ENCODE measurements around the gene HHIPL1.

Gene HHIPL1

DNA sequence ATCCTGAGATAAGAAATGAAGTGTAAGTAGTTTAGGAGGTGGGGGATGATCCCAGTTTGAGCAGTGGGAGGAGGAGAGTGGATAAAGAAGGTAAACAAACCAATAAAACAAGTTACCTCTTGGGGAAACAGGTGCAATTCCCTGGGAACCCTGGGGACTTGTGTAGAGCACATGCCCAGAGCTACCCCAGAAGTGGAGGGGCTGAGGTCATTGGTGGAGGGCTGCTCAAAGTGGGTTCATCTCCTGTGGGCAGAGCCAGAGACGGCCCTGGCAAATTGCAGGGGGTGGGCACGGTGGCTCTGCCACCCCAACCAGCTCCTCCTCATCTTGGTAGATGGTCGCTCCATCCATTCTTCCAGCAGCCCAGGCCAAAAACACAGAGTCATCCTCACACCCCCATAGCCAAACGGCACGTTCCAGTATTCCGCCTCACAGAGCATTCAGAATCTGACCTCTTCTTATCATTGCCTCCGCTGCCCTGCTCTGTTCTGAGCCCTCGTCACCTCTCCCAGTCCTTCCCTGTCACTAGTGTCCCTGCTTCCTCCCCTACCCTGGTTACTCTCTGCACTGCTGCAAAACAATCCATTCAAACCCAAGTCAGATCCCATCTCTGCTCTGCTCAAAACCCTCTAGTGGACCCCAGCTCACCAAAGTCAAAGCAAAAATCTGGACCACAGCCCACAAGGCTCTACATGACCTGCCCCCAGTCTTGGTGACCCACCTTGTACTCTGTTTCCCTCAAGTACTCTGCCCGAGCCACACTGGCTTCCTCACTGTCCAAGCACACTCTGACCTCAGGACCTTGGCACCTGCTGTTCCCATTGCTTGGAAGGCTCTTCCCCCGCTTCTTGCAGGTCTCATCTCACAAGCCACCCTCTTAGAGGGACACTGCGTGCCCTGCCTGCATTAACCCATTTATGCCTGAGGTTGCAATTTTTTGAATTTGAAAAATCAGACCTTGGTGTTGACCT, 44.6 kb downstream of the HHIPL1 start:
- no peak for DNase-seq (ENCODE audit: low read depth)

DNA sequence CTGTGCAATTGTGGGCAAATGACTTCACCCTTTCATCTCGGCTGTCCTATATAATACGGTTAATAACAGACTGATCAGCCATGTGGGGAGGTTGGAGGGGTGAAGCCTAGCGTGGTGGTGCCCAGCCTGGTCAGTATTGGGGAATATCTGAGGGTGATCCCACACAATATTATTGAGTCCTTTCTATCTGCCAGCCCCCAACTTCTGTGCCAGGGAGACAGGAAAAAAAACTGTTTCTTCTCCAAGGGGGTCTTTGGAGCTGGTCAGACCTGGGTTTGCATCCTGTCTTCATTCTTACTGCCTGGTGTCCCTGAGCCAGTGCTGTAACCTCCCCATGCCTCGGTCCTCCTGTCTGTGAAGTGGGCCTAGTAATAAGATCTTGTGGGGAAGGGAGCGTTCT, 45.7 kb downstream of the HHIPL1 start:
- DNase-seq (ENCODE audit: low read depth) = no peak

DNA sequence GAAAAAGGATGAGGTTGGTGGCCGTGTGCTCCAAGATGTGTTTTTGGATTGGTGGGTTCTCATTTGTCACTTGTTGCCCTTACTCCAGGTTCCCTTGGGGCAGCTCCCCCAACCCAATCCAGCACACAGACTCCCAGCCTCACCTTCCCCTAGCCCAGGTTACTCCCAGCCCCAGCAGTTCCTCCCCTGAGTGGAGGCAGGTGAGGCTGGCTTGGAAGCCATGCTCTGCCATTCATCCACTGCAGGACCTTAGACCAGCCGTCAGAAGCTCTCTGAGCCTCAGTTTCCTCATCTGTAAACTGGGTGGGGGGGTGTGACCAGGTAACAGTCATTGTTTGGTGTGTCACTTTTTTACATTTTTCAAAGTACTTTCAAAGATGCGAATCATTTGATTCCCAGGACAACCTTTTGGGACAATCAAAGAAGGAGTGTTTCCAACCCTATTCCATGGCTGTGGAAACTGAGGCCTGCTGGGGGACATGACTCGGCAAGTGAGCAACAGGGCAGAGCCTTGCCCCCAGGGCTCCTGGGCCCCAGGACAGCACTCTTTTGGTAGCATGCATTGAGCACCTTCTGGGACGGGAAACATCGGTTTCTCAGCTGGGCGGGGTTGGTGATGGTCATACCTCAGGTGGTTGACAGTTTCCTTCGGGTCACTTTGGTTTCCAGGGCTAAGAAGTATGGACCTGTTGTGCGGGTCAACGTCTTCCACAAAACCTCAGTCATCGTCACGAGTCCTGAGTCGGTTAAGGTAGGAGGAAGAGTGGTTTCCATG, 46.4 kb downstream of the HHIPL1 start:
- DNase-seq (ENCODE audit: low read depth) = no peak

DNA sequence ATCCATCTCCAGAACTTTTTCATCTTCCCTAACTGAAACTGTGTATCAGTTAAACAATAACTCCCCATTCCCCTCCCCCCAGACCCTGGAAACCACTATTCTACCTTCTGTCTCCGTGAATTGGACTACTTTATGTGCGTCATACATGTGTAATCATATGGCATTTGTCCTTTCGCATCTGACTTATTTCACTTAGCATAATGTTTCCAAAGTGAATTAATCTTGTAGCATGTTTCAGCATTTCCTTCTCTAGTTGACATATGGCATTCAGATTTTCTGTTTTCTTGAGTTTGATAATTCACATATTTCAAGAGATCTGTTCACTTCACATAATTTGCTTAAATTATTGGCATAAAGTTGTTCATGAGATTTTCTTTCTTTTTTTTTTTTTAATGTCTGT, 49.0 kb downstream of the HHIPL1 start:
- DNase-seq (ENCODE audit: low read depth) = no peak

DNA sequence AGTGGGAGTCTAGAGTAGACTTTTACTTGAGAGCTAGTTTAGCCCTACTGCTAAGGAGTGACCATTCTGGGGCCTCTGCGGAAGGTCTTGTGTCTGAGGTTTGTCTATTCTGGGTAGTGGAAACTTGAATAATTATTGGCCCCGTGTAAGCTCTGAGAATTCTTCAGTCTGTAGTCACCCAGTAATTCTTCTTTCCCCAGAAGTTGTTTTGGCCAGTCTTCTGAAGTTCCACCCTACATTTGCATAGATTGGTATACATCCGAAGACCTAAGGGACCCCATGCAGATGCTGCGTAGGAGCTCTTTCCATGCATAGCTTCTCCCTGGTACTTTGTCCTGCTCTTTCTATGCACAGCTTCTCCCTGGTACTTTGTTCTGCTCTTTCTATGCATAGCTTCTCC, 52.0 kb downstream of the HHIPL1 start:
- DNase-seq (ENCODE audit: low read depth) = no peak

DNA sequence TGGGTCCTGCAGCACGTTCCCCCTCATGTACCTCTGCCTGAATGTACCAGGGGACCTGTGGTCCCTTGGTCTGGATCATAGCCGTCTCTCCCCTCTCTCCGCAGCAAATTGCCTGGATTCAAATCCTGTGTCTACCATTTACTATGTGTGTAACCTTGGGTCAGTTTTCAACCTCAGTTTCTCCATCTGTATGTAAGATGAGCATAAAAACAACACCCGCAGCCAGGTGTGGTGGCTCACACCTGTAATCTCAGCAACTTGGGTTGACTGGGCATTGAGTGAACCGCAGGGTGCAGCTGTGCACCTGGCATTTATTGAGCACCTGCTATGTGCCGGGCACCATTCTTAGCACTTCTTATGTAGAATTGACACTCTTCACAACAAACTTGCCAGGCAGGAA, 53.3 kb downstream of the HHIPL1 start:
- no peak for DNase-seq (ENCODE audit: low read depth)

DNA sequence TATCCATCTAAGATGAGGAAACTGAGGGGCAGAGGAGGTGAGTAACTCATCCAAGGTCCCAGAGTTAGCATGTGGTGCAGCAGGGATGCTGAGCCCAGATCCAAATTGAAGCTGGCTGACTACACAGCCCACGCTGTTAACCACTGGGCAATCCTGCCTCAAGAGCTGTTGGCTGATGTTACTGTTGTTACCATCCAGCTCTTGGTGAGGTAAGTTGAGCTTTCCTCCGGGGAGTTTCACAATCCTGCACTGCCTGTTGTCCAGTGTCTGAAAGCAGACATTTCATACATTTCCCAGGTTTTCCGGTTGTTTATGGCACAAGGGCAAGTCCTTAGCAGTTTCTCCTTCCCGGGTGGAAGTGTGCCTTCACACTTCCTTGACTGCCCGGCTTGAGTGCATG, 53.7 kb downstream of the HHIPL1 start:
- DNase-seq (ENCODE audit: low read depth) = no peak

DNA sequence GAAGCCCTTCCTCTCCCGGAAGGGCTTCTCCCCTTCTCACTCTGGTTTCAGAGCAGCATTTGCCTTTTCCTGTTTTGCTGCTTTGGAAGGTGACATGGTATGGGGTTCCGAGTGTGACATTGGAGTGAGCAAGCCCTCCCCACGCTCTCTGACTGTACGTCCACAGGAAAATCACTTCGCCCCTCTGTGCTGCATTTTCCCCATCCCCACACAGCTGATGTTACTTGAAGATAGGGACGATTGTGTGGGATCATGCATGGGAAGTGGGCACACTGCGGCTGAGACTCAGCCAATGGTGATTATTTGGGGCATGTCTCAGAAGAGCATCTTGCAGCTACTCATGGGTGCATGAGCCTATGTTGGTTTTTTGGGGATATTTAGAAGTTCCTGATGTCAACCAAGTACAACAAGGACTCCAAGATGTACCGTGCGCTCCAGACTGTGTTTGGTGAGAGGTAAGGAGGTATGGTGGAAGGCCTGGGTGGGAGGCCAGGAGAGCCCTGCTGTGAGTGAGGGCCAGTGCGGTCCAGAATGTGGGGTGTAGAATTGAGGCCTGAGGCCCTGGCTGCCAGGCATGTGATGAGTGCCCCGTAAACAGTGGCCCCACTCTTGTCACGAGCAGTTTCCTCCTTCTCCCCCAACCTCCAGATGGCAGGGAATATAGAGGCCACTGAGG, 54.3 kb downstream of the HHIPL1 start:
- no peak for DNase-seq (ENCODE audit: low read depth)

DNA sequence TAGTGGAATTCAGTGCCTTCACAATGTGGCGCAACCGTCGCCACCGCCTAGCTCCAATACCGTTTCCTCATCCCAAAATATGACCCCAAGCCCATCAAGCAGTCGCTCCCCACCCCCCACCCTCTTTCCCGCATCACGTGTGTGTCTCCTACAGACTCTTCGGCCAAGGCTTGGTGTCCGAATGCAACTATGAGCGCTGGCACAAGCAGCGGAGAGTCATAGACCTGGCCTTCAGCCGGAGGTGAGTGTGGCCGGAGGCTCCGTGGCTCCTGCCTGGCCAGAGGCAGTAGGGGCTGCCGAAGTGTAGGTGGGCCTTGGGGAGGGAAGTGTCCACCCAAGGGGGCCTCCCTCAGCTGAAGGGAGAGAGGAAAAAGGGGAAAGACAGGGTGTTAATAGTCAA, 54.9 kb downstream of the HHIPL1 start:
- DNase-seq (ENCODE audit: low read depth) = no peak

DNA sequence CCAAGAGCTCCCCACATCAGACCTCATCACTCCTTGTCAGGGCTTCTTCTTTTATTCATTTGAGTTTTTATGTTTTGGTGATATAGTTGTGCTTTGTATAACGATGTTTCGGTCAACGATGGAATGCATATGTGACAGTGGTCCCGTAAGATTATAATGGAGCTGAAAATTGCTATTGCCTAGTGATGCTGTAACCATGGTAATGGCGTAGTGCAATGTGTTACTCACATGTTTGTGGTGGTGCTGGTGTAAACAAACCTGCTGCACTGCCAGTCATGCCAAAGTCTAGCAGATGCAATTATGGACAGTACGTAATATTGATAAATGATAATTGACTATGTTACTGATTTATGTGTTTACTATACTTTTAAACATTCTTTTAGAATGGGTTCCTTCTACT, 55.5 kb downstream of the HHIPL1 start:
- no peak for DNase-seq (ENCODE audit: low read depth)

DNA sequence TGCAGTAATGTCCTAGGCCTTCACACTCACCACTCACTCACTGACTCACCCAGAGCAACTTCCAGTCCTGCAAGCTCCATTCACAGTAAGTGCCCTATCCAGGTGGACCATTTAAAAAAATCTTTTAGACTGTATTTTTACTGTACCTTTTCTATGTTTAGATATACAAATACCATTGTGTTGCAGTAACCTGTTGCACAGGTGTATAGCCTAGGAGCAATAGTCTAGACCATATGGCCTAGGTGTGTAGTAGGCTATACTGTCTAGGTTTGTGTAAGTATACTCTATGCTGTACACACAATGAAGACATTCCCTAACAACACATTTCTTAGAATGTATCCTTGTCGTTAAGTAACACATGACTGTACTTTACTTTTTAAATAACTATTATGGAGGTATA, 56.3 kb downstream of the HHIPL1 start:
- no peak for DNase-seq (ENCODE audit: low read depth)

DNA sequence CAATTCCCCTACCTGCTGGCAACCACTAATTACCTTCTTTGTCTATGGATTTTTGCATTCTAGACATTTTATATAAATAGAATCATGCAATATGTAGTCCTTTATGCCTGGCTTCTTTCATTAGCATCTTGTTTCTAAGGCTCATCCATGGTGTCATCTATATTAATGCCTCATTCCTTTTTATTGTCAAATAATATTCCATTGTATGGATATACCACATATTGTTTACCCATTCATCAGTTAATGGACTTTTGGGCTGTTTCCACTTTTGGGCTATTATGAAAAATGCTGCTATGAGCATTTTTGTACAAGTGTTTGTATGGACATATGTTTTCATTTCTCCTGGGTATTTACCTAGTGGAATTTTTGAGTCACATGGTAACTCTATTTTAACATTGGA, 57.2 kb downstream of the HHIPL1 start:
- DNase-seq (ENCODE audit: low read depth) = no peak

DNA sequence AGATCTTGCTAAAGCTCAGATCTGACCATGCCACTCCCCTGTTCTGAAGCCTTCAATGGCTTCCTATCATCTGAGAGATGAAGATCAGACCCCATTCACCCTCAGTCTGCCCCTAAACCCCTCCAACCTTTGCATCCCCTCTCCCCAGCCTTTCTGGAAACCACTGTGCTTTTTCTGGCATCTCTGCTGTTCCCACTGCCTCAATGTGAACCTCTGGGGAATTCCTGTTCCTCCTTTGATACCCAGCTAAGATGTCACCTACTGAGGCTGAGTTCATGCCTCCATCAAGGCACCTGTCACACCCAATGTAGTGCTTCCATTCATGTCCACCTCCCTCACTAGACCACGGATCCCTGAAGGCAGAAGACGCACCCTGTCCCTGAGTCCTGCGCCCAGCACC, 58.5 kb downstream of the HHIPL1 start:
- DNase-seq (ENCODE audit: low read depth) = no peak

DNA sequence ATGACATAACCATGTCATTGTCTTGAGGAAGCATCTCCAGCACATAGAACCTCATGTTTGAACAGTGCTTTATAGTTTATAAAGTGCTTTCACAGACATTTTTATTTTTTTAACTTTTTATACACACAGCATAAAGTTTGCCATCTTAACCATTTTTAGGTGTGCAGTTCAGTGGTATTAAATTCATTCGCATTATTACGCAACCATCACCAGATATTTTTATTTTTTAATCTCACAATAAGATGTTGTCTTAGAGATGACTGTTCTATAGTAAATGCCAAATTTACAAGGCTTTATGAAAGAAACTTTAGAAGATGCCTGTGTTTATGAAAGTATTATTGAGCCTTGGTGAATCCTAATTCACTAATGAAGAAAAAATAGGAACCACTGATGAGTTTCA, 59.1 kb downstream of the HHIPL1 start:
- DNase-seq (ENCODE audit: low read depth) = no peak

DNA sequence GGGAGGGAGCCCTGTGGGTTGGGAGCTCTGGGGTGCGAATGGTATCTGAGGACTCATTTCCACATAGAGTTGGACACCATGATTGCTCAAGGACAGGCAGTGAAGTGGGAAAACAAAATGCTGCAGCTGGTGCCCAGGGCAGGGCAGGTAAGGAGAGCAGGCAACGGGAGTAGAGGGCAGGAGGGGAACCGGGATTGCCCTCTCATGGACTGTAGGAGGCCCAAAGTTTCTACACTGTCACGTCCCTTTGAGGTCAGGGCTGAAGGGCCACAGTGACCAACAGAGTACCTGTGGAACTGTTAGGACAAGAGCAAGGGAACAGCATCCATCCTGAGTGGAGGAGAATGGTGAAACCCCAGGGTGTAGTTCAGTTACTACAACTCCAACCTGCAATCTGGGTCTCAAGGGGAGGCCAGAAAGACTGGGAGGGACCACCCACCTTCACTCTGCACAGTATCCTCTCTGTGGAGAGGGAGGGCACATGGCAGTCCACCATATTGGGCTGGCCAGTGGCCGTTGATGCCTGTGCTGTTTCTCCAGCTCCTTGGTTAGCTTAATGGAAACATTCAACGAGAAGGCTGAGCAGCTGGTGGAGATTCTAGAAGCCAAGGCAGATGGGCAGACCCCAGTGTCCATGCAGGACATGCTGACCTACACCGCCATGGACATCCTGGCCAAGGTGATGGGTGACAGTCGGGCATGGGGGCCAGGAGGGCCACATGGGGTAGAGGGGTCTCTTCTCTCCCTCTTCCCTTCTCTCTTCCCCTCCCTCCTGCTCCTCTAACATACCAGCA, 61.4 kb downstream of the HHIPL1 start:
- DNase-seq (ENCODE audit: low read depth) = no peak

DNA sequence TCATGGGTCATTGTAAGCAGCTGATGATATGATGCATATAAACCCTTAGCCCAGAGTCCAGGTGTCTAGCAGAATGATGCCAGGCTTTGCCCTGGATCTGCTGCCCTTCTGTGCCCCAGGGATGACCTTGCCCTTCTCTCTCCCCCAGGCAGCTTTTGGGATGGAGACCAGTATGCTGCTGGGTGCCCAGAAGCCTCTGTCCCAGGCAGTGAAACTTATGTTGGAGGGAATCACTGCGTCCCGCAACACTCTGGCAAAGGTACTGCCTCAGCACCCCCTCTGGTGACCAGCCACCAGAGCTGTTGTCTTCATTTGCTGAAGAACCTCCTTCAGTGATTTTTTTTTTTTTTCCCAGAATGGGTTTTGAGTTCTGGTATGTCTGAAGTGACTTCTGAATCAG, 62.5 kb downstream of the HHIPL1 start:
- DNase-seq (ENCODE audit: low read depth) = no peak

DNA sequence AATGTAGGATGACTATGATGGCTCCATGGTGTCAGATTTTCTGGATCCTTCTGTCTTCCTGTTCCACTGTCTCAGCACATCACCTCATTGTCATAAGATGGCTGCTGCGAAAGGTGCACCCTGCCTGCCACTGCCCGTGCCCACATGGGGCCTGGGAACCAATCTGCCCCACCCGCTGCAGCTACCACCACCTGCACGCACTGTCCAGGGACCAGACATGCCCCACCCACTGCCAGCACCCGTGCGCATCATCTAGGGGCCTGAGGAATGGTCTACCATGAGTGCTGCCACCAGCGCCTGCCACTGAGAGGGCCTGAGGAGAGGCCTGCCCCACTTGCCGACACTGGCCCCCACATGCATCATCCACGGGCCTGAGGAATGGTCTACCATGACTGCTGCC, 63.0 kb downstream of the HHIPL1 start:
- DNase-seq (ENCODE audit: low read depth) = no peak

DNA sequence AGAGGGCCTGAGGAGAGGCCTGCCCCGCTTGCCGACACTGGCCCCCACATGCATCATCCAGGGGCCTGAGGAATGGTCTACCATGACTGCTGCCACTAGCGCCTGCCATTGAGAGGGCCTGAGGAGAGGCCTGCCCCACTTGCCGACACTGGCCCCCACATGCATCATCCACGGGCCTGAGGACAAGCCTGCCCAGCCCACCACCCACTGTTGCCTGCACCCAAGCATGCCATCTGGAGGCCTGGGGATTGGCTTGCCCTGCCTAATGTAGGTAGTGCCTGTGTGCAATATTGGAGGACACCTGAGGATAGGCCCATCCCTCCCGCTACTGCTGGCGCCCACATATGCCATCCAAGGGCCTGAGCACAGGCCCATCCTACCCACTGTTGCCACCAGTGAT, 63.5 kb downstream of the HHIPL1 start:
- DNase-seq (ENCODE audit: low read depth) = no peak

DNA sequence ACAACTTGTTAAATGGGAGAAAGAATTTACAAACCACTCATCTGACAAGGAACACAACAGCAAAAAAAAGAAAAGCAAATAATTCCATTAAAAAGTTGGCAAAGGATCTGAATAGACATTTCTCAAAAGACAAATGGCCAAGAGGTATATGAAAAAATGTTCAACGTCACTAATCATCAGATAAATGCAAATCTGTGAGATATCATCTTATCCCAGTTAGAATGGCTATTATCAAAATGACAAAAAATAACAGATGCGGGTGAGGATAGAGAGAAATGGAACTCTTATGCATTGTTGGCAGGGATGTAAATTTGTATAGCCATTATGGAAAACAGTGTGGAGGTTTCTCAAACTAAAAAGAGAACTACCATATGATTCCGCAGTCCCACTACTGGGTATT, 69.0 kb downstream of the HHIPL1 start:
- DNase-seq (ENCODE audit: low read depth) = no peak

DNA sequence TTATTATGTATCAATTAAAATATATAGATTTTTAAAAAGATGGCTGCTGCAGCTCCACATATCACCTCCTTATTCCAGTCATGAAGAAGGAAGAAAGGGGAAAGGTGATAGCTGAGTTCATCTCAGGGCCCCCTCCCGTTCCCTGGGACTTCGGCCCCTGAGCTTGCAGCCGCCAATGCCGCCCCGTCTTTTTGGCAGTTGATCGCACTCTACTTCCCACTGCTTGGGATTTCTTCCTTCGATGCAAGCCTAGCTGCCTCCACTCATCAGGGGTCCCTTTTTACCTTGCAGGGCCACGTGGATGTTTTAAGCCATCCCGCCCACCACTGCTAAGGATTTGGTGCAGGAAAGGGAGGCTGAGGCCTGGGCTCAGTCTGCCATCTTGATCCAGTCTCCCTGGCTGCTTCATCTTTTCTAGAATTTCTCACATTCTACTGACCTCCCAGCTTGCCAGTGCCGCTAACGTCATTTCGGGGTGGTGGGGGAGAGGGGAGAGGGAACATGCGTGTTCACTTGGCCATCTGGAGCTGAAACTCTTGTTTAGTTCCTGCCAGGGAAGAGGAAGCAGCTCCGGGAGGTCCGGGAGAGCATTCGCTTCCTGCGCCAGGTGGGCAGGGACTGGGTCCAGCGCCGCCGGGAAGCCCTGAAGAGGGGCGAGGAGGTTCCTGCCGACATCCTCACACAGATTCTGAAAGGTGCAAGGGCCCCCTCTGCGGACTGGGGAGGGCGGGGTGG, 70.5 kb downstream of the HHIPL1 start:
- DNase-seq (ENCODE audit: low read depth) = no peak
